ENCODE measurements around the gene ZRANB1.

GRCh38 chr10:125010362-125010761 is 68.4 kb downstream of the ZRANB1 start:
- TF ChIP-seq, protein P1, sequence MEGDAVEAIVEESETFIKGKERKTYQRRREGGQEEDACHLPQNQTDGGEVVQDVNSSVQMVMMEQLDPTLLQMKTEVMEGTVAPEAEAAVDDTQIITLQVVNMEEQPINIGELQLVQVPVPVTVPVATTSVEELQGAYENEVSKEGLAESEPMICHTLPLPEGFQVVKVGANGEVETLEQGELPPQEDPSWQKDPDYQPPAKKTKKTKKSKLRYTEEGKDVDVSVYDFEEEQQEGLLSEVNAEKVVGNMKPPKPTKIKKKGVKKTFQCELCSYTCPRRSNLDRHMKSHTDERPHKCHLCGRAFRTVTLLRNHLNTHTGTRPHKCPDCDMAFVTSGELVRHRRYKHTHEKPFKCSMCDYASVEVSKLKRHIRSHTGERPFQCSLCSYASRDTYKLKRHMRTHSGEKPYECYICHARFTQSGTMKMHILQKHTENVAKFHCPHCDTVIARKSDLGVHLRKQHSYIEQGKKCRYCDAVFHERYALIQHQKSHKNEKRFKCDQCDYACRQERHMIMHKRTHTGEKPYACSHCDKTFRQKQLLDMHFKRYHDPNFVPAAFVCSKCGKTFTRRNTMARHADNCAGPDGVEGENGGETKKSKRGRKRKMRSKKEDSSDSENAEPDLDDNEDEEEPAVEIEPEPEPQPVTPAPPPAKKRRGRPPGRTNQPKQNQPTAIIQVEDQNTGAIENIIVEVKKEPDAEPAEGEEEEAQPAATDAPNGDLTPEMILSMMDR (conservative IDR thresholded peaks at IDR 0.05; ENCODE audit: low read depth in 2 of 2) = no peak
- TF ChIP-seq EZH2 (IDR thresholded peaks at IDR 0.05; ENCODE audit: low read depth, unreplicated experiment) (no peak), CREB1 (CRISPR knock-in tag; IDR thresholded peaks at IDR 0.05; ENCODE audit: low read depth) (no peak), POLR2AphosphoS5 (IDR thresholded peaks at IDR 0.05; ENCODE audit: low read depth) (no peak), JUNB (IDR thresholded peaks at IDR 0.05; ENCODE audit: unreplicated experiment) (no peak), EZH2phosphoT487 (IDR thresholded peaks at IDR 0.05; ENCODE audit: unreplicated experiment) (no peak), ZNF114 (CRISPR knock-in tag; IDR thresholded peaks at IDR 0.05) (no peak), ETS1 (IDR thresholded peaks at IDR 0.05) (no peak), ZNF331 (CRISPR knock-in tag; IDR thresholded peaks at IDR 0.05; ENCODE audit: low read depth) (no peak), NANOG (IDR thresholded peaks at IDR 0.05; ENCODE audit: borderline replicate concordance) (no peak)
- TF ChIP-seq, protein P2, sequence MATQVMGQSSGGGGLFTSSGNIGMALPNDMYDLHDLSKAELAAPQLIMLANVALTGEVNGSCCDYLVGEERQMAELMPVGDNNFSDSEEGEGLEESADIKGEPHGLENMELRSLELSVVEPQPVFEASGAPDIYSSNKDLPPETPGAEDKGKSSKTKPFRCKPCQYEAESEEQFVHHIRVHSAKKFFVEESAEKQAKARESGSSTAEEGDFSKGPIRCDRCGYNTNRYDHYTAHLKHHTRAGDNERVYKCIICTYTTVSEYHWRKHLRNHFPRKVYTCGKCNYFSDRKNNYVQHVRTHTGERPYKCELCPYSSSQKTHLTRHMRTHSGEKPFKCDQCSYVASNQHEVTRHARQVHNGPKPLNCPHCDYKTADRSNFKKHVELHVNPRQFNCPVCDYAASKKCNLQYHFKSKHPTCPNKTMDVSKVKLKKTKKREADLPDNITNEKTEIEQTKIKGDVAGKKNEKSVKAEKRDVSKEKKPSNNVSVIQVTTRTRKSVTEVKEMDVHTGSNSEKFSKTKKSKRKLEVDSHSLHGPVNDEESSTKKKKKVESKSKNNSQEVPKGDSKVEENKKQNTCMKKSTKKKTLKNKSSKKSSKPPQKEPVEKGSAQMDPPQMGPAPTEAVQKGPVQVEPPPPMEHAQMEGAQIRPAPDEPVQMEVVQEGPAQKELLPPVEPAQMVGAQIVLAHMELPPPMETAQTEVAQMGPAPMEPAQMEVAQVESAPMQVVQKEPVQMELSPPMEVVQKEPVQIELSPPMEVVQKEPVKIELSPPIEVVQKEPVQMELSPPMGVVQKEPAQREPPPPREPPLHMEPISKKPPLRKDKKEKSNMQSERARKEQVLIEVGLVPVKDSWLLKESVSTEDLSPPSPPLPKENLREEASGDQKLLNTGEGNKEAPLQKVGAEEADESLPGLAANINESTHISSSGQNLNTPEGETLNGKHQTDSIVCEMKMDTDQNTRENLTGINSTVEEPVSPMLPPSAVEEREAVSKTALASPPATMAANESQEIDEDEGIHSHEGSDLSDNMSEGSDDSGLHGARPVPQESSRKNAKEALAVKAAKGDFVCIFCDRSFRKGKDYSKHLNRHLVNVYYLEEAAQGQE (IDR thresholded peaks at IDR 0.05; ENCODE audit: unreplicated experiment) = no peak
